ENCODE data around the gene BCL2L11.
A peak's percentile ranks its signal among the peaks of the same experiment; 100 is the strongest.

The BCL2L11 gene

GRCh38 chr2:111118481-111118980 lies 2.2 kb upstream of the BCL2L11 start:
- DNase-seq: no peak

- DNase-seq: no peak
Measured at GRCh38 chr2:111118981-111119821, 1.5 kb upstream of the BCL2L11 start.

- no peak for DNase-seq
Measured at GRCh38 chr2:111119822-111120252, 877 bp upstream of the BCL2L11 start.

GRCh38 chr2:111121028-111121827 lies 514 bp downstream of the BCL2L11 start:
- DNase-seq: peak; percentile 43

- peak; percentile 88 for DNase-seq
Measured at GRCh38 chr2:111121828-111122630, 1.3 kb downstream of the BCL2L11 start.

- peak; percentile 67 for DNase-seq
Measured at GRCh38 chr2:111122631-111123421, 2.1 kb downstream of the BCL2L11 start.

GRCh38 chr2:111123751-111124150 lies 3.0 kb downstream of the BCL2L11 start:
- no peak for DNase-seq

- DNase-seq: no peak
Measured at GRCh38 chr2:111126581-111126980, 5.9 kb downstream of the BCL2L11 start.

- DNase-seq: no peak
Measured at GRCh38 chr2:111127351-111127750, 6.6 kb downstream of the BCL2L11 start.

- no peak for DNase-seq
Measured at GRCh38 chr2:111128096-111128495, 7.4 kb downstream of the BCL2L11 start.

GRCh38 chr2:111133603-111134002 lies 12.9 kb downstream of the BCL2L11 start:
- no peak for DNase-seq

- no peak for DNase-seq
Measured at GRCh38 chr2:111134055-111134454, 13.3 kb downstream of the BCL2L11 start.

GRCh38 chr2:111135237-111135909 lies 14.7 kb downstream of the BCL2L11 start:
- no peak for DNase-seq

- DNase-seq: no peak
Measured at GRCh38 chr2:111135910-111136297, 15.2 kb downstream of the BCL2L11 start.

GRCh38 chr2:111138839-111139238 lies 18.1 kb downstream of the BCL2L11 start:
- no peak for DNase-seq

- DNase-seq: peak; percentile 18
Measured at GRCh38 chr2:111139637-111140317, 19.1 kb downstream of the BCL2L11 start.

- no peak for DNase-seq
Measured at GRCh38 chr2:111140815-111141214, 20.1 kb downstream of the BCL2L11 start.

GRCh38 chr2:111142101-111142500 lies 21.4 kb downstream of the BCL2L11 start:
- DNase-seq: no peak

GRCh38 chr2:111143107-111143842 lies 22.6 kb downstream of the BCL2L11 start:
- no peak for DNase-seq

- no peak for DNase-seq
Measured at GRCh38 chr2:111143843-111144198, 23.1 kb downstream of the BCL2L11 start.

All from NCI-H510A treated with DMSO at 0.1 percent for 48 hours (cell line).